Activated T-helper 2 cell treated with anti-CD3 and anti-CD28 coated beads, Interferon-gamma antibody, Interleukin-2, Interleukin-4, amounts not matched to agents 10 μg/mL and 5 μg/mL and 100 μg/mL, durations not matched to agents 14 hours and 24 hours and 36 hours (primary cell): ENCODE results near the gene METTL27. TPM values are rescaled to one million over a fixed set of nuclear protein-coding genes. Genes with fewer than 3 reads are reported as not detected.
"Not testable (repeated sequence)": the region's sequence is repeated elsewhere in the genome, so short reads cannot be mapped to it uniquely, and the experiment has no call there.

Experiments
- DNase-seq: peaks from one replicate; pipeline ENCODE4 v3.0.0; 2021; ENCODE audit warnings: low spot score
- H3K27ac Mint-ChIP-seq: one replicate; pipeline ENCODE4 v1.8.0; 2021; ENCODE audit warnings: mixed read lengths
- H3K27me3 Mint-ChIP-seq: one replicate; pipeline ENCODE4 v1.8.0; 2021; ENCODE audit warnings: low read depth, mixed read lengths
- H3K36me3 Mint-ChIP-seq: one replicate; pipeline ENCODE4 v1.8.0; 2021; ENCODE audit warnings: low read depth, mixed read lengths
- H3K4me1 Mint-ChIP-seq: one replicate; pipeline ENCODE4 v1.8.0; 2021; ENCODE audit warnings: low read depth, mixed read lengths
- H3K4me3 Mint-ChIP-seq: one replicate; pipeline ENCODE4 v1.8.0; 2021; ENCODE audit warnings: low read depth, mild to moderate bottlenecking, moderate library complexity, mixed read lengths
- H3K9me3 Mint-ChIP-seq: one replicate; pipeline ENCODE4 v1.8.0; 2021; ENCODE audit warnings: mixed read lengths
- intact Hi-C: fragments of 100-400 bp; cut with micrococcal nuclease; formaldehyde crosslinking; loops from one replicate; pipeline ENCODE4 v1.15.1; 2023
- total RNA-seq: library from RNA; stranded (reverse); gene quantifications from 2 replicates; pipeline ENCODE4 v1.2.3, GENCODE V29; 2022

Gene METTL27
- total RNA-seq, 1 donor from 2014 or later, result 0.94 TPM

DNA sequence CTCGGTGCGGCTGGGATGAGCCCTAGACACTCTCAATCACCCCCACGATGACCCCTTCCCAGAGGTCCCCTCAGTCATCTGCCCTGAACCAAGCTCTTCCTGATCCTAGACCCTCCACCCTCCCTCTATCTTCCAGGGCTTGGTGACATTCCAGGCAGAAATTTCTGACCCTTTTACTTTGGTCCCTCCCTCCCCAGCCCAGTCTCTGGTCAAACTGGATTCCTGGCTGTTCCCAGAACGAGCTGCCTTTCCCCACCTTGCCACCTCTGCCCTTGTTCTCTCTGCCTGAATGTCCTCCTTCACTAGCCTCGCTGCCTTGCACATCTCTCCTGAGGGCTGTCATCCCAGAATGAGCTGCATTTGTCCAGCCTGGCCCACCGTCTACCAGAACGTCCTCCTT lies 12.8 kb downstream of the METTL27 start:
- H3K27ac Mint-ChIP-seq, result no peak overlapping the region
- H3K4me3 Mint-ChIP-seq, result no peak overlapping the region
- H3K9me3 Mint-ChIP-seq, result no peaks in the 10 kb centered on the region

DNA sequence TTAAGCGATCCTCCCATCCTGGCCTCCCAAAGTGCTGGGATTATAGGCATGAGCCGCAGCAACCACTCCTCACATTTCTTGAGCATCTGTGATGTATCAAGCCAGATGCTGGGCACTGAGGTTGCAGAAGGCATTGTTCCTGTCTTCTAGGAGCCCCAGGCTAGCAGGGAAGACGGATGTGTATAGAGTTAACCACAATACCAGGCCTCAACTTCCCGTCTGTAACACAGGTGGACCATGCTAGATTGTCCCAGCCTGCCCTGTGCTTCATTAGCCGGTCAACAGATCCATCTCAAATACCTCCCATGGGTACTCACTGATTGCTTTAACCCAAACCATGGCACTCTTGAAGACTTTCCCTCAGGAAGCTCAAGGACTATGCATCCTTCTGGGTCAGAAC lies 13.3 kb downstream of the METTL27 start:
- intact Hi-C loops, result no loop called here
- Mint-ChIP-seq H3K4me1 (peaks cover 16% of the 10 kb centered on the region), H3K27me3 (peaks cover 17% of the 10 kb centered on the region), H3K9me3 (no peaks in the 10 kb centered on the region), H3K4me3 (no peak overlapping the region), H3K36me3 (no peaks in the 10 kb centered on the region), H3K27ac (no peak overlapping the region)
- no peak for DNase-seq

More for the DNA sequence above, 12.8 kb downstream of the METTL27 start:
- no peak for DNase-seq
- intact Hi-C loops, result no loop called here
- no peaks in the 10 kb centered on the region for H3K36me3 Mint-ChIP-seq
- H3K4me1 Mint-ChIP-seq, result peaks cover 16% of the 10 kb centered on the region
- peaks cover 17% of the 10 kb centered on the region for H3K27me3 Mint-ChIP-seq

DNA sequence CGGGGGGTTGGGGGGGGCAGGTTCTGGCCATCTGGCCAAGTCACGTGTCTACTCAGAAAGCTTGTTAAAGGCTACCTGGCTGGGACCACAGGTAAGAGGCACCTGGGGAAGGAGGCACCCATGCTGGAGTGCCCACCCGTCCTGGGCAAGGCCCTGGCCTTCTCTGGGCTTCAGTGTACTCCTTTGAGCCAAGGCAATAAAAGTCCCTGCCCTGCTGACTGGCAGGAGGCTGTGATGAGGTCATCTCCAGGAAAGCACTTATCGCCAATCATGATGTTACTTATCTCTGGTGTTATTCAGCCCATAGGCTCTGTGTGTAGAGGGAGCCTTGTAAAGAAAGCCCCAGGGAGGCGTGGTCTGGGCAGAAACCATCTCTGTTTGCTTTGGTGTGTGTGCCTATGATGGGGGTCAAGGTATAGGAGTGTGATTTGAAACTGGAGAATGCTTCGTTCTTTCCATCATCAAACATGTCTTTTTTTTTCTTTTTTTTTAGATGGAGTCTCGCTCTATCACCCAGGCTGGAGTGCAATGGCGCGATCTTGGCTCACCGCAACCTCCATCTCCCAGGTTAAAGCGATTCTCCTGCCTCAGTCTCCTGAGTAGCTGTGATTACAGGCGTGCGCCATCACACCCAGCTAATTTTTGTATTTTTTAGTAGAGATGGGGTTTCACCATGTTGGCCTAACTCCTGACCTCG lies 14.1 kb downstream of the METTL27 start:
- no peaks in the 10 kb centered on the region for H3K9me3 Mint-ChIP-seq
- H3K4me1 Mint-ChIP-seq, result peaks cover 16% of the 10 kb centered on the region
- intact Hi-C loops, result no loop called here
- H3K27ac Mint-ChIP-seq, result no peak overlapping the region
- no peaks in the 10 kb centered on the region for H3K36me3 Mint-ChIP-seq
- H3K4me3 Mint-ChIP-seq, result no peak overlapping the region
- DNase-seq, result no peak
- H3K27me3 Mint-ChIP-seq, result peaks cover 18% of the 10 kb centered on the region

DNA sequence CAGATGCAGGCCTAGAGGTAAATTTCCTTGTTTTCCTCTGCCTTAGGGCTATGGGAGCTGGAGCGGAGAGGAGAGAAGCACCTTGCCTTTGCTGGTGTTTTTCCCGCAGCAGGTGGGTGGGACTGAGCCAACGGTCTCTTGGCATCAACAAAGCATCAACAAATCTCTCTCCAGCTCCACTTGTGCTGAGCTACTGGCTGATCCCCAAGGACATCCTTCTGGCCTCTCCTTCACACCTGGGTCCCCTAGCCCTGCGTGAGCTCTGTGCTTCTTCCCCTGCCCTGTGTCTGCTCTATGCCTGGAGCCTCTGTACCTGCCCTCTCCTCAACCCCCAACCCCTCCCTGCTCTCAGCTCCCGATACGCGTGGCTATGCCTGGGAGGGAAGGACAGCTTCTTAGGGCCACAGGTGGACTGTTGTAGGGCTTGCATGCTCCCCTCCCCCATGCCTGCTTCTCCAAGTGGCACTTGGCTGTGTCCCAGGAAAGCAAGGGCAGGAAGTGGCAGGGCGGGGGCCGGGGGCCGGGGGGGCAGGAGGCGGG lies 14.7 kb downstream of the METTL27 start:
- H3K4me1 Mint-ChIP-seq, result peaks cover 16% of the 10 kb centered on the region
- intact Hi-C loops, result no loop called here
- no peak overlapping the region for H3K27ac Mint-ChIP-seq
- H3K27me3 Mint-ChIP-seq, result peaks cover 18% of the 10 kb centered on the region
- H3K4me3 Mint-ChIP-seq, result no peak overlapping the region
- DNase-seq, result no peak
- H3K9me3 Mint-ChIP-seq, result no peaks in the 10 kb centered on the region
- H3K36me3 Mint-ChIP-seq, result no peaks in the 10 kb centered on the region

DNA sequence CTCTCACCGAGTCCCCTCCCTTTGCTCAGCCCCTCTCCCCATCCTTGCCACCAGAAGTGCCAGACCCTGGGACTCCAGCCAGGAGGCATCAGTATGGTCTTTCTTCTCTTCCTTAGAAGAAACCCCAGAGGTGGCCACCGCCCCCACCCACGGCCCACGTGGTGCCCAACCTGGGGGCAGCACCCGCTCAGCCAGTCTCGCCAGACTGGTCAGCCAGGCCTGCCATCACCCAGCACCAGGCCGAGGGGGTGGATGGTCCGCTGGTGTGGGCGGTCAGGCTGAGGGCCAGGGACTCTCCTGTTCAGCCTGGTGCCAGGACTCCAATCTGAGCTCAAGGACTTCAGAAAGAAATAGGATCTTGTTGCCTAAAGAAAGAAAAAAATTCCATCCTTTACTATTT lies 17.3 kb downstream of the METTL27 start:
- no peaks in the 10 kb centered on the region for H3K9me3 Mint-ChIP-seq
- no peak for DNase-seq
- peaks cover 18% of the 10 kb centered on the region for H3K27me3 Mint-ChIP-seq
- no peak overlapping the region for H3K4me3 Mint-ChIP-seq
- peaks cover 16% of the 10 kb centered on the region for H3K4me1 Mint-ChIP-seq
- intact Hi-C loops, result no loop called here
- no peaks in the 10 kb centered on the region for H3K36me3 Mint-ChIP-seq
- no peak overlapping the region for H3K27ac Mint-ChIP-seq

DNA sequence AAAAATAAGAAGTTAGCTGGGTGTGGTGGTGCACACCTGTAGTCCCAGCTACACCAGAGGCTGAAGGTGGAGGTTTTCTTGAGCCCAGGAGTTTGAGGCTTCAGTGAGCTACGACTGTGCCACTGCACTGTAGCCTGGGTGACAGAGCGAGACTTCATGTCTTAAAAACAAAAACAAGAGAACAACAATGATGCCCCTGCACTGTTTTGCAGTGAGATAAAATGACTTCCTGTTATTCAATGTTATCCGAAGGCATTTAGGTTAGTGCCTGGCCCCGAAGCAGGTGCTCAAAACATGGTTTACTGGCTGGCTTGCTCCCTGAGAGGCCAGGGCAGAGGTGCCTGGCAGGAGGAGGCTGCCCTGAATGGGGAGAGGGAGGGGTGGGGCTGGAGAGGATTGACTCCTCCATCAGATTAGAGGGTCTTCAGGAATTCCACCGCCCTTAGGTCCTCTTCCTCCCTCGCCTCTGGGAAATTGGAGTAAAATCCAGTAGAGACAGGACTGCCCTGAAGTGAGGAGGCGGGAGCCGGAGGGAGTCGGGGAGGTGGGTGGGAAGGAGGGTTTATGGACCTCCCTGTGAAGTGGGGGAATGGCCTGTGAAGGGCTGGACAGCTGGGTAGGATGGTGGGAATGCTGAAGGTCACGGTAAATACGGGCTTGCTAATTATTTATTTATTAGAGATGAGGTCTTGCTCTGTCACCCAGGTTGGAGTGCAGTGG lies 18.3 kb downstream of the METTL27 start:
- Mint-ChIP-seq H3K4me3 (no peak overlapping the region), H3K27ac (no peak overlapping the region), H3K36me3 (no peaks in the 10 kb centered on the region), H3K4me1 (peaks cover 15% of the 10 kb centered on the region), H3K9me3 (no peaks in the 10 kb centered on the region), H3K27me3 (peaks cover 18% of the 10 kb centered on the region)
- no peak for DNase-seq
- intact Hi-C loops, result no loop called here

DNA sequence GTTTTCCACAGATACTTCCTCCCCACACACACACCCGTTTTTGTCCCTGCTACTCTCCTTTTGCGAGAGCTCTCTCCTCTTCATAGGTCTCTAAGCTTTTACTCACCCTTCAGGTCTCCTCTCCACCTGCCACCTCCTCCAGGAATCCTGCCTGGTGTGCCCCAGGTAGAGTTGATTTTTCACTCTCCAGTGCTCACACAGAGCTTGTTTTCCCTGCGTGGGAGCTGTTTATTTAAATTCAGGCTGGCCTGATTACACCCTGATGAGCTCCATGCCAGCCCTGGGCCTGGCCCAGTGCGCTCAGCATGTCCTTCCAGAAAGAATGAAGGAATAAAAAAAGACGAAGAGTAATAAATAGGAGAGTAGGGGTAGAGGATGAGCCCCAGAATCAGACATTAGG lies 19.1 kb downstream of the METTL27 start:
- peaks cover 10% of the 10 kb centered on the region for H3K4me1 Mint-ChIP-seq
- no peak overlapping the region for H3K27ac Mint-ChIP-seq
- no peak for DNase-seq
- no peaks in the 10 kb centered on the region for H3K9me3 Mint-ChIP-seq
- no peaks in the 10 kb centered on the region for H3K36me3 Mint-ChIP-seq
- peaks cover 17% of the 10 kb centered on the region for H3K27me3 Mint-ChIP-seq
- no peak overlapping the region for H3K4me3 Mint-ChIP-seq
- intact Hi-C loops, result no loop called here

DNA sequence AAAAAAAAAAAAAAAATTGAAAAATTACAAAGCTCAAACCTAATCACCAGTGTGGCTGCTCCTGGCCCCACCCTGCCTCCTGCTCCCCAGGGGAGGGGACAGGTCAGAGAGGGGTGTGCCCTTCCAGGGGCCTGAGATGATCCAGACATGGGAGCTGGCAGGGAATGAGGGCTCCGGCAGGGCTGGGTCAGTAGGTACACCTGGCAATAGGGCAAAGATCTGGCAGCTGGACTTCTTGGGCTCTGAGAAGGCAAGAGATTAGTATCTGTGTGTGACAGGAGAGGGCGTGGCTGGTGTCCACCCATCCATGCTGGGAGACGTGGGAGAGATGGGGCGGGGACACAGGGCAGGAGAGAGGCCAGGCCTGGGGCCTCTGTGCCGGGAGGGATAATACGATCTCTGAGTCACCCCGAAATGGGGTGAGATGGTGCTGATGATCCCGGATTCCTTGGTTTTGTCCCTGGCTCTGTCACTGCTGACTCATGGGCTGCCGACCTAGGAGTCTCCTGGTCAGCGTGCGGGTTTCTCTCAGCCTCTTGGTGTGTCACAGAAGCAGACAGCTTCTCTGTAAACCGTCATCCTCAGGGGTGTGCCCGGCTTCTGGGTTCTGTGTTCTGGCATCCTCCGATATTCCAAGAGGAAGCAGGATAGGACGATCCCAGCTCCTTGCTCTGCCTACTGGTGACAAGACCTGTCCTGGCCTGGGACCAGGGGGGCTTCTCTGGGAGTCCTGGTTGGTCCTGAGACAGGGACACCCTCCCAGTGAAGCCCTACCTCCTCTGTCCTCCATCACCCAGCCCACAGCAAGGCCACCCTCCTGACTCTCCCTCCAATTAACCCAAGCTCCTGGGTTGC lies 19.8 kb downstream of the METTL27 start:
- no peak for DNase-seq
- H3K9me3 Mint-ChIP-seq, result no peaks in the 10 kb centered on the region
- H3K27me3 Mint-ChIP-seq, result peaks cover 17% of the 10 kb centered on the region
- intact Hi-C loops, result no loop called here
- no peak overlapping the region for H3K27ac Mint-ChIP-seq
- no peaks in the 10 kb centered on the region for H3K36me3 Mint-ChIP-seq
- H3K4me1 Mint-ChIP-seq, result peaks cover 7% of the 10 kb centered on the region
- H3K4me3 Mint-ChIP-seq, result no peak overlapping the region

DNA sequence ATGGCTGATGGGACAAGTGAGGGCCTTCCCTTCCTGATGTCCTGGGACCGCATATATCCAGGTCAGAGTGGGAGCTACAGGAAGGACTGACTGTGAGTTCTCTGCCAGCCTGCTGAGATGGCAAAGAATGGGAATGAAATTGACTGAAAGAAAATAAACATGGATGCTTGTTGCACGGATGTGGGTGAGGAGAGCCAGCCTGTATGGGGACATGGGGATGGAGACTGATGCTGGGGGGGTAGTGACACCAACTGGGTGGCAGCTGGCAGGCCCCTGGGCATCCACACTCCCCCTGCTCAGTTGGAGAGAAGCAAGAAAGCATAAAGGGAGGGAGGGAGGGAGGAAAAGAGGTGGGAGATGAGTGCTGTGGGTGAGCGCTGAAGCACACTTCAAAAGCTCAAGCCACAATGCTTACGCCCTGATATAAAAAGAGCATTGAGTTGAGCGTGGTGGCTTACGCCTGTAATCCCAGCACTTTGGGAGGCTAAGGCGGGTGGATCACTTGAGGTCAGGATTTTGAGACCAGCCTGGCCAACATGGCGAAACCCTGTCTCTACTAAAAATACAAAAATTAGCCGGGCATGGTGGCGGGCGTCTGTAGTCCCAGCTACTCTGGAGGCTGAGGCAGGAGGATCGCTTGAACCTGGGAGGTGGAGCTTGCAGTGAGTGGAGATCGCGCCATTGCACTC lies 20.6 kb downstream of the METTL27 start:
- H3K36me3 Mint-ChIP-seq, H3K4me1 Mint-ChIP-seq, DNase-seq, H3K9me3 Mint-ChIP-seq, intact Hi-C loops, H3K4me3 Mint-ChIP-seq, H3K27me3 Mint-ChIP-seq, H3K27ac Mint-ChIP-seq: not testable (repeated sequence)

DNA sequence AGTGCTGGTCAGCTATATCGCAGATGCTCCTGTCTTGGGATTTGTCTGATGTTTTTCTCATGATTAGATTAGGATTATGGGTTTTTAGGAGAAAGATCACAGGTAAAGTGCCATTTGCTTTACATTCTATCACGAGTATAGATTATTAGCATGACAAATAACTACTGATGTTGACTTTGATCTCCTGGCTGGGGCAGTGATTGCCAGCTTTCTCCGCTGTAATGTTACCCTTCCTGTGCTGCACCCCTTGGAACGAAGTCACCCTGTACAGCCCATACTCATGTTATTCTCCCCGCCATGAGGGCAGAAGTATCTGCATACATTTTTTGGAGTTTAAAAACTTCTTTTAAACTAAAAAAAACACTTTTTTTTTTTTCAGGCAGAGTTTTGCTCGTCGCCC lies 22.3 kb downstream of the METTL27 start:
- Mint-ChIP-seq H3K27ac (no peak overlapping the region), H3K36me3 (no peaks in the 10 kb centered on the region), H3K4me3 (no peak overlapping the region), H3K4me1 (no peaks in the 10 kb centered on the region), H3K27me3 (peaks cover 4% of the 10 kb centered on the region), H3K9me3 (no peaks in the 10 kb centered on the region)
- intact Hi-C loops, result no loop called here
- no peak for DNase-seq

DNA sequence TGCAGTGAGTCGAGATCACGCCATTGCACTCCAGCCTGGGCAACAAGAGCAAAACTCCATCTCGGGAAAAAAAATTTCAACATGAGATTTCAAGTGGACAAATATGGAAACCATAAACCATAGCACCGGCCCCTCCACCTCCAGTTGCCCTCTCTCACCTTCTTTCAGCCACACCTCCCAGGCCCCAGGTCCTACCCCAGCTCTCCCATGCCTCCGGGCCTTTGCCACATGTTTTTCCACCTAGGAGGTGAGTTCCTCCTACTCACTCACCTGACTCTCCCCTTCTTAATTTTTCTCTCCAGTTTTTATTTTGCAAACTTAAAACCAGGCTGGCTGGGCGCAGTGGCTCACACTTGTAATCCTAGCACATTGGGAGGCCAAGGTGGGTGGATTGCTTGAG lies 25.2 kb downstream of the METTL27 start:
- Mint-ChIP-seq H3K9me3 (no peaks in the 10 kb centered on the region), H3K4me1 (no peaks in the 10 kb centered on the region), H3K27ac (no peak overlapping the region), H3K4me3 (no peak overlapping the region), H3K27me3 (peaks cover 5% of the 10 kb centered on the region), H3K36me3 (no peaks in the 10 kb centered on the region)
- intact Hi-C loops, result no loop called here
- no peak for DNase-seq

DNA sequence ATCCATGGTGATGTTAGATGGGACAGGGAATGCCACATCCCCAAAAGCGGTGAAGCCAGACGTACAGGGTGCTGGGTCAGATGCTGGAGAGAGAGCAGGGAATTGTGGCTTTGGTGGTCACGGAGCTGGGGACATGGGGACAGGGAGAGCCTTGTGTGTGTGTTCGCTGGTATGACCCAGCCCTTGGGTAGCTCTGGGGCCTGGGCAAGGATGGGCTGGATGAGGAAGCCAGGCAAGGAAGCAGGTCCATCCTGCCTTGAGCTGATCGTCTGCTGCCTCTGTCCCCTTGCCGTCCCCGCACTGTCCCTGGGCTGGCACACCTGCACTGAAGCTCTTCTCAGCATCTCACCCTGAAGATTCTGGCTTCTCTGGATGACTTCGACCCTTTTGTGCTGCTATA lies 26.9 kb downstream of the METTL27 start:
- H3K9me3 Mint-ChIP-seq, result no peaks in the 10 kb centered on the region
- no peaks in the 10 kb centered on the region for H3K4me1 Mint-ChIP-seq
- intact Hi-C loops, result no loop called here
- no peaks in the 10 kb centered on the region for H3K36me3 Mint-ChIP-seq
- DNase-seq, result no peak
- H3K4me3 Mint-ChIP-seq, result no peak overlapping the region
- no peak overlapping the region for H3K27ac Mint-ChIP-seq
- peaks cover 7% of the 10 kb centered on the region for H3K27me3 Mint-ChIP-seq
